Memory B cell (primary cell): Measurements from ENCODE around the gene PSMD4.
A peak's percentile ranks its signal among the peaks of the same experiment; 100 is the strongest.
"Not testable (repeated sequence)": the region's sequence is repeated elsewhere in the genome, so short reads cannot be mapped to it uniquely, and the experiment has no call there.

Experiments used
- ATAC-seq: fragments of 150-1000 bp; cut with Tn5 transposase; 2 replicates; pipeline ENCODE4 v1.10.0; 2021; ENCODE audit warnings: low read depth, mild to moderate bottlenecking, moderate library complexity
- DNase-seq, 2 donors: peaks; one replicate each; pipeline ENCODE4 v3.0.0; 2022; ENCODE audit warnings: low spot score in 2 of 2
- H3K27ac Mint-ChIP-seq: one replicate; pipeline ENCODE4 v1.8.0; 2022; ENCODE audit warnings: mild to moderate bottlenecking, moderate library complexity, mixed read lengths
- H3K27me3 Mint-ChIP-seq: one replicate; pipeline ENCODE4 v1.8.0; 2022; ENCODE audit warnings: mixed read lengths
- H3K36me3 Mint-ChIP-seq: one replicate; pipeline ENCODE4 v1.8.0; 2022; ENCODE audit warnings: mild to moderate bottlenecking, mixed read lengths
- H3K4me1 Mint-ChIP-seq: one replicate; pipeline ENCODE4 v1.8.0; 2022; ENCODE audit warnings: mixed read lengths
- H3K4me3 Mint-ChIP-seq: one replicate; pipeline ENCODE4 v1.8.0; 2022; ENCODE audit warnings: mild to moderate bottlenecking, moderate library complexity, mixed read lengths
- H3K9me3 Mint-ChIP-seq: one replicate; pipeline ENCODE4 v1.8.0; 2022; ENCODE audit warnings: mixed read lengths

Gene PSMD4

GRCh38 chr1:151254217-151255213 lies at the start of gene PSMD4:
Gene PSMD4, plus strand, starts transcription at chr1:151254734. Its CDS starts 49 bp downstream, at chr1:151254783.
- Mint-ChIP-seq H3K36me3 (peaks cover 4% of the 10 kb centered on the region), H3K27ac (peak within 1 kb of the TSS; percentile 93), H3K4me3 (peak within 1 kb of the TSS; percentile 89), H3K9me3 (no peaks in the 10 kb centered on the region), H3K27me3 (no peaks in the 10 kb centered on the region), H3K4me1 (peaks cover 23% of the 10 kb centered on the region)
- ATAC-seq: peak; percentile 94
- DNase-seq: peak; percentile 81 to 87

DNA sequence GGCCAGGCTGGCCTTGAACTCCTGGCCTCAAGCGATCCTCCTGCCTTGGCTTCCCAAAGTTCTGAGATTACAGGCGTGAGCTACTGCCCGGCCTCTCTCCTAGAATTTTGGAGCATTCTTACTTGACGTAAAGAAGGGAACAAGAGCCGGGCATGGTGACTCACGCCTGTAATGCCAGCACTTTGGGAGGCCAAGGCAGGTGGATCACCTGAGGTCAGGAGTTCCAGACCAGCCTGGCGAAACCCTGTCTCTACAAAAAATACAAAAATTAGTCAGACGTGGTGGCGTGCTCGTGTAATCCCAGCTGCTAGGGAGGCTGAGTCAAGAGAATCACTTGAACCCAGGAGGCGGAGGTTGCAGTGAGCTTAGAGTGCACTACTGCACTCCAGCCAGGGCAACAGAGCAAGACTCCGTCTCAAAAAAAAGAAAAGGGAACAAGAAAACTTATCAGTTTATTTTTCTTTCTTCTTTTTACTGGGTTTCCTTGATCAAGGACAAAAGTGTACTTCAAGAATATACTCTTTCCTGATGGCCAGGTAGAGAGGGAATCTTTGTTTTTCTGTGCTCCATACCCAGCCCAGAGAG lies 49.1 kb upstream of the PSMD4 start:
- not testable (repeated sequence) for H3K27me3 Mint-ChIP-seq, H3K27ac Mint-ChIP-seq, H3K4me3 Mint-ChIP-seq, H3K9me3 Mint-ChIP-seq, DNase-seq, H3K4me1 Mint-ChIP-seq, H3K36me3 Mint-ChIP-seq, ATAC-seq

- H3K4me3 Mint-ChIP-seq: no peak overlapping the region
Measured at GRCh38 chr1:151210830-151211229, 43.7 kb upstream of the PSMD4 start.

GRCh38 chr1:151211972-151212705 lies 42.4 kb upstream of the PSMD4 start:
- no peak overlapping the region for H3K27ac Mint-ChIP-seq

More at GRCh38 chr1:151210830-151211229, 43.7 kb upstream of the PSMD4 start:
- H3K36me3 Mint-ChIP-seq: peaks cover 10% of the 10 kb centered on the region
- DNase-seq: no peak
- H3K4me1 Mint-ChIP-seq: peaks cover 6% of the 10 kb centered on the region
- no peaks in the 10 kb centered on the region for H3K27me3 Mint-ChIP-seq
- ATAC-seq: no peak
- no peaks in the 10 kb centered on the region for H3K9me3 Mint-ChIP-seq
- H3K27ac Mint-ChIP-seq: no peak overlapping the region

GRCh38 chr1:151213560-151213959 lies 41.0 kb upstream of the PSMD4 start:
- ATAC-seq (no peak), DNase-seq (no peak)
- Mint-ChIP-seq H3K36me3 (peaks cover 7% of the 10 kb centered on the region), H3K27me3 (no peaks in the 10 kb centered on the region), H3K4me1 (peaks cover 7% of the 10 kb centered on the region), H3K27ac (no peak overlapping the region), H3K4me3 (no peak overlapping the region), H3K9me3 (no peaks in the 10 kb centered on the region)

More at GRCh38 chr1:151211972-151212705, 42.4 kb upstream of the PSMD4 start:
- Mint-ChIP-seq H3K4me3 (no peak overlapping the region), H3K4me1 (peaks cover 7% of the 10 kb centered on the region), H3K36me3 (peaks cover 8% of the 10 kb centered on the region), H3K9me3 (no peaks in the 10 kb centered on the region), H3K27me3 (no peaks in the 10 kb centered on the region)
- ATAC-seq (no peak), DNase-seq (no peak)

- Mint-ChIP-seq H3K27ac (no peak overlapping the region), H3K4me1 (peaks cover 2% of the 10 kb centered on the region), H3K4me3 (no peak overlapping the region), H3K9me3 (no peaks in the 10 kb centered on the region), H3K36me3 (peaks cover 7% of the 10 kb centered on the region), H3K27me3 (no peaks in the 10 kb centered on the region)
- DNase-seq: no peak
- no peak for ATAC-seq
Measured at GRCh38 chr1:151221616-151222015, 32.9 kb upstream of the PSMD4 start.

GRCh38 chr1:151222130-151222529 lies 32.4 kb upstream of the PSMD4 start:
- H3K27ac Mint-ChIP-seq: no peak overlapping the region
- H3K4me3 Mint-ChIP-seq: no peak overlapping the region
- peaks cover 2% of the 10 kb centered on the region for H3K4me1 Mint-ChIP-seq
- no peaks in the 10 kb centered on the region for H3K9me3 Mint-ChIP-seq
- DNase-seq (no peak), ATAC-seq (no peak)
- peaks cover 9% of the 10 kb centered on the region for H3K36me3 Mint-ChIP-seq
- no peaks in the 10 kb centered on the region for H3K27me3 Mint-ChIP-seq

DNA sequence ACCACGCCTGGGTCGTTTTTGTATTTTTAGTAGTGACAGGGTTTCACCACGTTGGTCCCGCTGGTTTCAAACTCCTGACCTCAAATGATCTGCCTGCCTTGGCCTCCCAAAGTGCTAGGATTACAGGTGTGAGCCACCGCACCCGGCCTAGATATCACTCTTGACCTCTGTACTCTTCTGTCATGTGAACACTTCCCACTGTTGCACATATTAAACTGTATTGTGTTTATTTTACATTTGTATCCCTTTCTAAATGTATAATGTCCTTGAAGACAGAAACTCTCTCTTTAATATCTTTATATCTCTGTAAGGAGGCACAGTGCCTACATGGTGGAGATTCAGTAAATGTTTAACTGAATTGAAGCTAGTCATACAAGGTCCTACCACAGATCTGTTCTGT lies 19.3 kb upstream of the PSMD4 start:
- no peaks in the 10 kb centered on the region for H3K9me3 Mint-ChIP-seq
- H3K4me3 Mint-ChIP-seq: no peak overlapping the region
- ATAC-seq (no peak), DNase-seq (no peak)
- no peaks in the 10 kb centered on the region for H3K27me3 Mint-ChIP-seq
- H3K27ac Mint-ChIP-seq: no peak overlapping the region
- peaks cover 10% of the 10 kb centered on the region for H3K4me1 Mint-ChIP-seq
- H3K36me3 Mint-ChIP-seq: peaks cover 43% of the 10 kb centered on the region

DNA sequence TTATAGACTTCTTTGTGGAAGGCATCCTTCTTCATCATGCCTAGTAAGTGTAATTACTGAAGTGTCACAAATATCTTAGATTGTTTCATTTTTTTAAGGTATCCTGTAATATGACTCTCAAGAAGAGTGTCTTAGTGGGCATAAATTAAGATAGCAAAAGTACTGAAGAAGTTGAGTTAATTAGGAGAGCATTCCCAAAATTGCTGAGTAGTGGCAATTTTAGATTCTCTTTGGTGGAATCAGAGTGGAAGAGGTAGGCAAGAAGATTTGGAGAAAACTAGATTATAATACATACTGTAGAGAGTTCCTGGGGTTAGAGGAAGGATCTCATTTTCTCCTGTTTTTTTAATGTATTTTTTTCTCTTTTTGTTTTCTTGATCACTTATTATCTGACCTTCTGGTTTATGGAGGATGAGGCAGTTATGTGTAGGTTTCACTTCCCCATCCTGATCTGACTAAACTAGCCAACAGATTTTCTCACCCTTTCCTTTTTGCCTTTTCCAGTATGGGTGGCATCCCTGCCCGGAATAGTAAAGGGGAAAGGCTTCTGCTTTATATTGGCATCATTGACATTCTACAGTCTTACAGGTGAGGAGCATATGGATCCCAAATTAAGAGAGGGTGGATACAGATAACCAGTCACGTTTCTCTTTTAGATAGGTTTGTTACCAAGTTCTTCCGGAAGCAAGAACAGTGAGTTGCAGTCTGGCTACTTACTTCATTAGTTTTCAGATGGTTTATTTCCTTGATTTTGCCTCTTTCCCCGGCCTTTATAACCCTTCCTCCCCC lies 16.7 kb upstream of the PSMD4 start:
- Mint-ChIP-seq H3K9me3 (no peaks in the 10 kb centered on the region), H3K27me3 (no peaks in the 10 kb centered on the region), H3K4me3 (no peak overlapping the region), H3K27ac (peak overlapping the region; percentile 72), H3K4me1 (peaks cover 10% of the 10 kb centered on the region), H3K36me3 (peaks cover 45% of the 10 kb centered on the region)
- DNase-seq (no peak), ATAC-seq (peak; percentile 62)

DNA sequence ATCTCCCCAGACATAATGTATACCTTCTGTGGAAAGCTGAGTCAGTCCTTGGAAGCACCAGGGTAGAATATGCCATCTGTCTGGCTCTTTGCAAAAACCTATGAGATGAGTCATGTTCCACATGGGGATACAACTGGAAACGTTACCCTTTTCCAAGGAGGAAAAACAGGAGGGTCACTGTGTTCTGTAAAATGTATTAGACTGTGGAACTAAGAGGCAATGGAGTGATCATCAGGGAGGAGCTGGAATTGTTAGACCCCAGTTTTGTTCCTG lies 16.1 kb upstream of the PSMD4 start:
- peaks cover 10% of the 10 kb centered on the region for H3K4me1 Mint-ChIP-seq
- peak overlapping the region; percentile 72 for H3K27ac Mint-ChIP-seq
- no peaks in the 10 kb centered on the region for H3K9me3 Mint-ChIP-seq
- H3K36me3 Mint-ChIP-seq: peaks cover 49% of the 10 kb centered on the region
- ATAC-seq (no peak), DNase-seq (no peak)
- H3K27me3 Mint-ChIP-seq: no peaks in the 10 kb centered on the region
- H3K4me3 Mint-ChIP-seq: no peak overlapping the region

GRCh38 chr1:151242442-151242841 lies 12.1 kb upstream of the PSMD4 start:
- ATAC-seq: no peak
- H3K27ac Mint-ChIP-seq: no peak overlapping the region

DNA sequence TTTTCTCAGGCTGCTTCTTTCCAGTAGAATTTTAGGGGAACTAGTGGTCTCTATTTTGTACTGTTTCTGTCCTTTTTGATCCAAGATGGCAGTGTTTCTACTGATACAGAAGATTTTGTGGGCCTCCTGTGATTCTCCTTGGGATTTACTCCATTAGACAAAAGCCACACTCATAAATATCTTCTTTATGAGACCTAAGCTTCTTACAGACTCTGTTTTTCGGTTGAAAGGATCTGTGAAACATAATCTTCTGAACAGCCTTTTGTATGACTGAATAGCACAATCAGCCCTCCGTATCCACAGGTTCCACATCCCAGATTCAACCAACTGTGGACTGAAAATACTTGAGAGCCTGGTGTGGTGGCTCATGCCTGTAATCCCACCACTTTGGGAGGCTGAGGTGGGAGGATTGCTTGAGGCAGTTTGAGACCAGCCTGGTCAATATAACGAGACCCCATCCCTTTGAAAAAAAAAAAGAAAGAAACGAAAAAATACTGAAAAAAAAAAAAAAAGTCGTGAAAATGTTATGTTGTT lies 10.8 kb upstream of the PSMD4 start:
- ATAC-seq (no peak), DNase-seq (no peak)
- Mint-ChIP-seq H3K36me3 (peaks cover 35% of the 10 kb centered on the region), H3K4me1 (no peaks in the 10 kb centered on the region), H3K9me3 (no peaks in the 10 kb centered on the region), H3K27me3 (no peaks in the 10 kb centered on the region), H3K4me3 (no peak overlapping the region), H3K27ac (peak overlapping the region; percentile 50)

More at GRCh38 chr1:151242442-151242841, 12.1 kb upstream of the PSMD4 start:
- no peaks in the 10 kb centered on the region for H3K27me3 Mint-ChIP-seq
- H3K4me1 Mint-ChIP-seq: peaks cover 10% of the 10 kb centered on the region
- peaks cover 37% of the 10 kb centered on the region for H3K36me3 Mint-ChIP-seq
- no peak overlapping the region for H3K4me3 Mint-ChIP-seq
- no peak for DNase-seq
- H3K9me3 Mint-ChIP-seq: no peaks in the 10 kb centered on the region

DNA sequence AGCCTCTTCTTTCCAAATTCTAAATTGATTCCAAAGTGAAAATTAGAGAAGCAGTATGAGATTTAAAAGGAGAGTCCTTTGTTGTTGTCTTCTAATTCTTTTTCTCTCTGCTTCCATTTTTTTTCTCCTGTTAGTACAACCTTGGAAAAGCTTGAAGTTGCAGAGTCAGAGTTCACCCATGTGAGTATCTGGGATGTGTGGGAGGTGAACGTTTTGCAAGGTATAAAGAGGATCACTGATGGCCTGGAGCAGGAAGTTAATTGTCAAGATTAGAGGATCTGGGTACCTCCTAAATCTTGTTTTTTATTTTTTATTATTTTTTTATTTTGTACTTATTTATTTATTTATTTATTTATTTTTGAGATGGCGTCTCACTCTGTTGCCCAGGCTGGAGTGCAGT lies 7.7 kb upstream of the PSMD4 start:
- DNase-seq (no peak), ATAC-seq (no peak)
- H3K4me3 Mint-ChIP-seq: no peak overlapping the region
- H3K4me1 Mint-ChIP-seq: no peaks in the 10 kb centered on the region
- peaks cover 32% of the 10 kb centered on the region for H3K36me3 Mint-ChIP-seq
- no peaks in the 10 kb centered on the region for H3K27me3 Mint-ChIP-seq
- H3K27ac Mint-ChIP-seq: no peak overlapping the region
- H3K9me3 Mint-ChIP-seq: no peaks in the 10 kb centered on the region
